ENCODE data around the gene STX1A.

The STX1A gene

DNA sequence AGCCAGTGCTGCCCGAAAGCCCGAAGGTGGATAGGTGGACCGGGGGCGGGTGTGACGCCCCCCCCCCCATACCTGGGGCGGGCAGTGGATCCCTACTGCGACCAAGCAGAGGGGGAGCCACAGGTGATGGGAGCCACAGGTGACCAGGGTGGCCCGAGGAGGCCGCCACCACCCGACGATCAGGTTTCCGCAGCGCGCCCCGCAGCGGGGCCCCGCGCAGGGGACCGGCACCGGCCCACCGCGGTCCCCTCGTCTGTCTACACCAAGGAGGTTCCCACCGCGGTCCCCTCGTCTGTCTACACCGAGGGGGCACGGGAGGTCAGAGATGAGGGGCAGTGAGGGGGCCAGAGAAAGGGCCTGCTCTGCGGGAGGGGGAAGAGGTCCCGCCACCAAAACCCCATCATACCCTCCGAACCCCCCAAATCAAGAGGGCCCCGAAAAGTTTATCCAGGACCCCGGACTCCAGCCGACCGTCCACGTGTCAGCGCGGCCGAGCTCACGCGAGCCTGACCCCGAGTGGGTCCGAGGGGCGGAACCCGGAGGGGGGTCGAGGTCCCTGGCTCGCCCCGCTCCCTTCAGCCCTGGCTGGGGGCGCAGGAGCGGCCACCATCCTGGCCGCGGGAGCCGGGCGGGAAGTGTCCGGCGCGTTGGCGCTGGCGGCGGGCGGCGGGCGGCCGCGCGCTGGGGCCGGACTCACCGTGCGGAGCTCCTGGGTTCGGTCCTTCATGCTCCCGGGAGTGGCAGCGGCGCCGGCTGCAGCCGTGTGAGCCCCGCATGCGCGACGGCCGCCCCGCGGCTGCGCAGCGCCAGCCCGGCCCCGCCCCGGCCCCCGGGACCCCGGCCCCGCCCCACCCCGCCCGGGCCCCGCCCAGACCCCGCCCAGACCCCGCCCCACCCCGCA lies at the start of gene STX1A:
Gene STX1A, minus strand, starts transcription at position 765 of the 901 bp plus-strand sequence. Its CDS starts 38 bp downstream, at position 727.
- peak; percentile 78 to 94 (median 90) for DNase-seq

DNA sequence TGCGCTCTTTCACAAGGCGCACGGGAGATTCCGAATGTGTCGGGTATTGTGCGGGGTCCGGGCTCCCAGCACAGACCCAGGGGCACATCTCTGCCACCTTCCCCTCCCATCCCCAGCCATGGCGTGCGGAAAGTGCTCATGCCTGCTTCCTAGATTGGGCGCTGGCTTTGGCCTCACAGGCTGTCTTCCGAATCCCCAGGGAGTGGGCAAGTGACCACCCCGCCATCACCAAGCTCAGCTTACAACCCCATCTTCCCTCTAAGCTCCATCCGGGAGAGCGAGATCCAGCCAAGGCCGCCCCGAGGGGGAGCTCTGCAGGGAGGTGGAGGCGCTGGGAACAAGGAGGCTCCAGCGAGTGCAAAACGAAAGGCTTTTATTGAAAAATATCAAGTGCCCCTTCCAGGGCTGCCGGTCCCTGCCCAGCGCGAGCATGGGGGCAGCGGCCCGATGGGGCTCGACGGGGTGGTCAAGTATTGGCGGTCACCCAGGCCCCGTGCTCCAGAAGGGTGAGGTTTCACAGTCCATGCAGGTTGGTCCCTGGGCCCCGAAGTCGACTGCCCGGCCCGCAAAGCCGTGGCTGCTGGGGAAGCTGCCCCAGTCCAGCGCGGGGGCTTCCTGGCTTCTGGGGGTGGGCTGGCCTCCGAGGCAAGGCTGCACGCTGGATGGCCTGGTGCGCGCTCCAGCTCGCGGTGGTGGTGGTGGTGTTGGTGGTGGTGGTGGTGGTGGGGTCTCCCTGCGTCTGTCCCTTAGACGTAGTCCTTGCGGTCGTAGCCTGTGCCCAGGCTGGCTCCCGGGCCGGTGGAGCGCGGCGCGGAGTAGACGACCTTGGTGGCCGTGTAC lies 49.4 kb upstream of the STX1A start:
- DNase-seq: no peak

- DNase-seq: no peak
Observed at GRCh38 chr7:73766556-73767229, 47.2 kb upstream of the STX1A start.

GRCh38 chr7:73762659-73762999 lies 43.2 kb upstream of the STX1A start:
- no peak for DNase-seq

GRCh38 chr7:73761854-73762658 lies 42.6 kb upstream of the STX1A start:
- no peak for DNase-seq

DNA sequence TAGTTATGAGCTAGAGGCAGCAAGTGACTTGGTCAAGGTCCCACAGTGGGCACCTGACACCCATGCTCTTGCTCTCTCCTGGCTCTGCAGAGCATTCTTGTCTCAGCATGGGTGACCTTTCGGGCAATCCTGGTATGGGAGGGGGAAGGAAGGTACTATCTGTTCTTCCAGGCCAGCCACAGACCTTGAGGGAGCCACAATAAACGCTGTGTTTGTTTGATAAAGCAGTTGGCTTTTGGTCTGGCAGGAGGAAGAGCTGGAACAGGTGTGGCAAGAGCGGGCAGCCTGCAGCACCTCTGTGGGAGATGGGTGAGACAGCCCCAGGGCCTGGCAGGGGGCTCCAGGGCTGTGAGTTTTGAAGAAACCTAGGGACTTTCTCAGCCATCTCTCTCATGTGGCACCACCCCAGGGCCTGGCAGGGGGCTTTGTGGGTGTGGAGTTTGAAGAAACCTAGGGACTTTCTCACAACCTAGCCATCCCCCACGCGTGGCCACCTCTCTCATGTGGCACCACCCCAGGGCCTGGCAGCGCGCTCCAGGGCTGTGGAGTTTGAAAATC lies 39.2 kb upstream of the STX1A start:
- DNase-seq: no peak

DNA sequence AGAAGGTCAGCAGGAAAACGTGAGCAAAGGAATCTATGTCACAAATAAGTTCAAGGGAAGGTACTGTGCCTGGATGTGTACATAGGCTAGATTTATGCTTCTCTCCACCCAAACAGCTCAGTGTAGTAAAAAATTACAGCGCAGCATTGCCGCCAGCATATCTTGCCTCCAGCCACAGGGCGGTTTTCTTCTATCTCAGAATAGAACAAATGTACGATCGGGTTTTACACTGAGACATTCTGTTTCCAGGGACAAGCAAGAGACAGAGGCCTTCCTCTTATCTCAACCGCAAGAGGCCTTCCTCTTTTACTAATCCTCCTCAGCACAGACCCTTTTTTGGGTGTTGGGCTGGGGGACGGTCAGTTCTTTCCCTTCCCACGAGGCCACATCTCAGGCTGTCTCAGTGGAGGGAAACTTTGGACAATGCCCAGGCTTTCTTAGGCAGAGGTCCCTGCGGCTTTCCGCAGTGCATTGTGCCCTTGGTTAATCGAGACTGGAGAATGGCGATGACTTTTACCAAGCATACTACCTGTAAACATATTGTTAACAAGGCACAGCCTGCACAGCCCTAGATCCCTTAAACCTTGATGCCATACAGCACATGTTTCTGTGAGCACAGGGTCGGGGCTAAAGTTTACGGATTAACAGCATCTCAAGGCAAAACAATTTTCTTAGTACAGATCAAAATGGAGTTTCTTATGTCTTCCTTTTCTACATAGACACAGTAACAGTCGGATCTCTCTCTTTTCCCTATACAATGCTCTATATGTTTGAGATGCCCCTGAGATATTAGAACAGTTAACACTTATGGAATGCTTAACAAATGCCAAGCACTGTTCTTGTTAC lies 30.7 kb upstream of the STX1A start:
- DNase-seq: no peak

DNA sequence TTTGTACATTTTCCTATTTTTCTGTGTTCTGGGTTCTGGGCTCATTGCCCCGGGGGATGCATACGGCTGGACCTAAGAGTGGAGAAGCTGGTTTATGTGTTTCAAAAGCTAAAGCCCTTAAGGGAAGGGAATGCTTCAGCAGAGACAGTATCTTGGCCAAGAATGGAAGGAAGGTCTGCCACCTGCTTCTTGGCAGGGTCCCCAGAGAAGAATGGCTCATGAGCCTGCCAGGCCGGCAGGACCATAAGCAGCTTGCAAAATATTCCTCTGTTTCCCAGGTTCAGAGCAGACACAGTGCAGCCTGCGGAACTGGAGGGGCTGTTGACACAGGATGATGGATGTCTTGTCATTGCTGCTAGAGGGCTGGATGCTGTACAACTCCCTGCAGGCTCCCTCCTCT lies 26.9 kb upstream of the STX1A start:
- no peak for DNase-seq

DNA sequence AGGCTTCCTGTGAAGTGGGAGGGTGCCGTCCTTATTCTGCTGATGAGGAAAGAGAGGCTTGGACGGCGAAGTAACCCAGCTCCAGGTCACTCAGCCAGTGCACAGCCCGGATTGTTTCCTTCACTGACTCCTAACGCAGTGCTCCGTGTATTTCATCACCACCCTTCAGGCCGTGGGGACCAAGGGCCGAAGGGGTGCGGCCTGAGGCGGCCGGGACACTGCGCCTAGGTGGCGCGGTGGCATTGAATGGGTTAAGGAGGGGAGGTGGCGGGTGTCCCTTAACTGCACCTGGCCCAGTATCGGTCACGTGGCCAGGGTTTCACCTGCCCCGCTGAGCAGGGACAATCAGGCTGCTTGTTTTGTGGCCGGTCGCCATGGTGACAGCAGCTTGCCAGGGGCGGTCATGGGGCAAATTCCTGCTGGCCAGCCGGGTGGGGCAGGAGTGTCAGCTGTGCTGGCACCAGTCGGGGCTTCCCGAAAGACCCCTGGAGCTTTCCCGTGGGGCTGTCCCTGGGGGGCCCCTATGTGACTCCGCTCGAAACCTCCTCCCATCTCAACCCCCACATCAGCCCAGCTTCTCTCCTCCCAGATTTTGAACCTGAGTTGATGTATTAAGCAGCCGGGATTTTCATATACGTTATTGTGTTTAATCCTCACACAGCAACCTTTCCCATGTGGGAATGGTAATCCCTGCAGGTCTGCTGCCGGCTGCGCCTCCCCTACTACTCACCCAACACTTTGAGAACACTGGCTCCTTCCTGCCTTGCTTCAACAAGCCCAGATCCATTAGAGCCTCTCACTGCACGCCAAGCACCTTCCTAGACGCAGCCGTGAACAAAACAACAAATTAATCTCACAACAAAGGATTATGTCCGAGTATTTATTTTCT lies 23.5 kb upstream of the STX1A start:
- no peak for DNase-seq

DNA sequence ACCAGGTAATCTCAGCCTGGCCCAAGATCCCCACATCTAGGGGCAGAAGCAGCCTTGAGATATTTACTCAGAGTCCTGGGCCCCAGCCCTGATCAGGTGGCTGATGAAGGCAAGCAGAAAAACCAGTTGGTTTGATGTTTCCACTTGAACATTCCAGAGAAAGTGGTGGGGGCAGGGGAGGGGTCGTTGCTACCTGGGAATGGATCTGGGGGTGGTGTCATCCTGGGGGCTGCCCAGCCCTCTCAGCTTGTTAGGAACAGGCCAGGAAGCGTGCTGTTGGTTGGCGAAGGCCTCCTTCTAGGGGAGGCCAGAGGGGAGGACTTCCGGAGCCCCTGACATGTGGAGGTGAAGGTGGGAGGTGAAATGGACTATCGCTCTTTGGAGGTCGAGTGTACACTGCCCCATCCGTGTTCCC lies 22.9 kb upstream of the STX1A start:
- no peak for DNase-seq

GRCh38 chr7:73741600-73741999 lies 22.1 kb upstream of the STX1A start:
- DNase-seq: no peak

GRCh38 chr7:73740771-73741170 lies 21.3 kb upstream of the STX1A start:
- DNase-seq: no peak

DNA sequence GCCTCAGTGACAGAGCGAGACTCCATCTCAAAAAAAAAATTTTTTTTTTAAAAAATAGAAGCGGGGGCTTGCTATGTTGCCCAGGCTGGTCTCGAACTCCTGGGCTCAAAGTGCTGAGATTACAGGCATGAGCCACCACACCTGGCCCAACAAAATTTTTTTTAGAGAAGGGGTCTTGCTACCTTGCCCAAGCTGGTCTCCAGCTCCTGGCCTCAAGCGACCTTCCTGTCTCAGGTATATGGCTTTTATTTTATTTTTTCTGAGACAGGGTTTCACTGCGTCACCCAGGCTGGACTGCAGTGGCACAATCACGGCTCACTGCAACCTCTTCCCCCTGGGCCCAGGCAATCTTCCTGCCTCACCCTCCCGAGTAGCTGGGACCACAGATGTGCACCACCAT lies 20.7 kb upstream of the STX1A start:
- no peak for DNase-seq

- no peak for DNase-seq
Observed at GRCh38 chr7:73739387-73739767, 19.9 kb upstream of the STX1A start.

DNA sequence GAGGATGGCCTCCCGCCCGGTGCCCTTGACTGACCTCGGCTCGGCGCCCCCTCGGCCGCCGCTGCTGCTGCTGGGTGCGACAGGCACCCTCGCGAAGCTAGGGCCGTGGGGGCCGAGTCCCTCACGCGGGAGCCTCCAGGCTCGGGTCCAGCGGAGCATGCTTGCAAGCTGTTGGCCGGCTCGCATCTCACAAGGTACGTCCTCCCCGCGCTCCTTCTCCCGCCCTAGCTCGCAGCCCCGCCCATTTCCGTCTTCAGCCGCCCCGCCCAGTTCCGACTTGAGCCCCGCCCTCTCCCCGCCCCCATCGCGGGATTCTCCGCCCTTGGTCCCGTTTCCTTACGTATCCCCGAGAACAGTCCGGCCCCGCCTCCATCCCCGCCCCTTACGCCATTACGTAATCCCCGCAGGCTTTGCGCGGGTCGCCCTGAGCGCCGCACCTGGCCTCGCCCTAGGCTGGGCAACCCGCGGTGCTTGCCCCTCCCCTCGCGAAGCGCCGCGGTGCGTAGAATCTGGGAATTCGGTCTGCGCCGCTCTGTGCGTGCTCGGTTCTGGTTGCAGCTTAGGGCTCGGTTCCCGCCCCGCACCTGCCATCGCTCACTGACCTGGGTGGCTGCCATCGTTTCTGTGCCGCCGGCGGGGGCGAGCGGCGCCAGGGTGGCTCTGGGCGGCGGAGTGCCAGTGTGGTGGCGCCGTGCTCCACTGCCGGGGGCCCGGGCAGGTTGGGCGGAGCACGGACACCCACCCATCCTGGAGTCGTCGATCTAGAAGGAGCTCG lies 19.3 kb upstream of the STX1A start, which contains the start of gene ABHD11:
Gene ABHD11, minus strand, starts transcription at position 191 of the 775 bp plus-strand sequence. Its CDS starts 32 bp downstream, at position 159.
- DNase-seq: peak; percentile 93 to 99 (median 99)

GRCh38 chr7:73738220-73738611 lies 18.7 kb upstream of the STX1A start:
- peak; percentile 53 to 80 (median 75) for DNase-seq

- DNase-seq: no peak
Observed at GRCh38 chr7:73737491-73738219, 18.2 kb upstream of the STX1A start.

DNA sequence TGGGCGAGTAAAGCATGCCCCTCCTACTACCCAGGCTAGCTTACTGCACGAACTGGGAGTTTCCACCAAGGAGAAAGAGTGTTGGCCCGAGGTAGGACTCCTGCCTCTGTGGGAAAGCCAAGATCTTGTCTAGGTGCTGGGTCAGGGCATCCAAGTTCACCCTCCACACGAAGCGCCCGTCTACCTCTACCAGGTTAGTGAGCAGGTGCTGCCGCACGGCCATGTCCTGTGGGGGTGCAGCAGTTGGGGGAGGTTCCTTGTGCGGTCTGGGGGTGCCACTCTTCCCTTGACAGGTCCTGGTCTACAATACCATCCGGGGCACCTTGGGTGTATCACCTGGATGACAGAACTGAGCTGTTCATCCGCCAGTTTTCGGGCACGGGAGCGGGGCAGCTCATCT lies 17.4 kb upstream of the STX1A start:
- no peak for DNase-seq
